HG02885 (cell line): ENCODE data around the gene SAYSD1.

Experiments used
- ATAC-seq: cut with Tn5 transposase; IDR thresholded peaks from one replicate; pipeline ENCODE4 v1.9.1; 2021; ENCODE audit warnings: mild to moderate bottlenecking; ENCODE audit not compliant: unreplicated experiment, poor library complexity

SAYSD1 gene

GRCh38 chr6:39111280-39111679, 3.7 kb downstream of the SAYSD1 start:
- ATAC-seq: no peak

GRCh38 chr6:39108041-39108839, 6.7 kb downstream of the SAYSD1 start:
- no peak for ATAC-seq

GRCh38 chr6:39107641-39108040, 7.3 kb downstream of the SAYSD1 start:
- no peak for ATAC-seq

GRCh38 chr6:39107034-39107433, 8.0 kb downstream of the SAYSD1 start:
- ATAC-seq: no peak

- no peak for ATAC-seq
Measured at GRCh38 chr6:39104528-39104927, 10.5 kb downstream of the SAYSD1 start.

GRCh38 chr6:39102821-39103136, 12.2 kb downstream of the SAYSD1 start:
- peak; percentile 57 for ATAC-seq

- peak; percentile 72 for ATAC-seq
Measured at GRCh38 chr6:39102071-39102820, 12.7 kb downstream of the SAYSD1 start.

GRCh38 chr6:39100358-39100757, 14.6 kb downstream of the SAYSD1 start:
- no peak for ATAC-seq

GRCh38 chr6:39095578-39095977, 19.4 kb downstream of the SAYSD1 start:
- ATAC-seq: no peak

- no peak for ATAC-seq
Measured at GRCh38 chr6:39093149-39093708, 21.8 kb downstream of the SAYSD1 start.

- ATAC-seq: no peak
Measured at GRCh38 chr6:39092124-39092523, 22.9 kb downstream of the SAYSD1 start.

- no peak for ATAC-seq
Measured at GRCh38 chr6:39091220-39091619, 23.8 kb downstream of the SAYSD1 start.

GRCh38 chr6:39090036-39090435, 24.9 kb downstream of the SAYSD1 start:
- ATAC-seq: no peak

GRCh38 chr6:39088331-39088730, 26.7 kb downstream of the SAYSD1 start:
- peak; percentile 39 for ATAC-seq

- no peak for ATAC-seq
Measured at GRCh38 chr6:39087197-39087596, 27.8 kb downstream of the SAYSD1 start.

- no peak for ATAC-seq
Measured at GRCh38 chr6:39086711-39087110, 28.3 kb downstream of the SAYSD1 start.

GRCh38 chr6:39086294-39086693, 28.7 kb downstream of the SAYSD1 start:
- peak; percentile 91 for ATAC-seq

- no peak for ATAC-seq
Measured at GRCh38 chr6:39085129-39085797, 29.7 kb downstream of the SAYSD1 start.

- ATAC-seq: no peak
Measured at GRCh38 chr6:39084506-39084905, 30.5 kb downstream of the SAYSD1 start.

- no peak for ATAC-seq
Measured at GRCh38 chr6:39083231-39083634, 31.8 kb downstream of the SAYSD1 start.

- no peak for ATAC-seq
Measured at GRCh38 chr6:39082310-39082709, 32.7 kb downstream of the SAYSD1 start.
